Hepatocyte (in vitro differentiated cells): ENCODE measurements around the gene GNL1. TPM values are rescaled to one million over a fixed set of nuclear protein-coding genes. Genes with fewer than 3 reads are reported as not detected.
"Not testable (repeated sequence)": the region's sequence is repeated elsewhere in the genome, so short reads cannot be mapped to it uniquely, and the experiment has no call there.

ENCODE experiments used
- DNase-seq: peaks from one replicate; pipeline ENCODE4 v3.0.0-alpha.2; 2016; ENCODE audit warnings: low spot score
- H2AFZ ChIP-seq: fragments of 200-600 bp; sonication (generic); 2 replicates; pipeline ENCODE4 v1.6.0; 2016; ENCODE audit warnings: antibody characterized with exemption, mild to moderate bottlenecking
- H3K27ac ChIP-seq: fragments of 200-600 bp; sonication (generic); 2 replicates; pipeline ENCODE4 v1.5.1; 2016; ENCODE audit warnings: mild to moderate bottlenecking
- H3K27me3 ChIP-seq: fragments of 200-600 bp; sonication (generic); 2 replicates; pipeline ENCODE4 v1.6.1; 2016
- H3K36me3 ChIP-seq: fragments of 200-600 bp; sonication (generic); replicated peaks from 2 replicates; pipeline ENCODE4 v1.5.1; 2016; ENCODE audit warnings: low read depth; ENCODE audit not compliant: insufficient read depth
- H3K4me1 ChIP-seq: fragments of 200-600 bp; sonication (generic); 2 replicates; pipeline ENCODE4 v1.5.1; 2016; ENCODE audit warnings: mild to moderate bottlenecking, moderate library complexity; ENCODE audit not compliant: insufficient read depth
- H3K4me2 ChIP-seq: fragments of 200-600 bp; sonication (generic); 2 replicates; pipeline ENCODE4 v1.6.0; 2016
- H3K4me3 ChIP-seq: fragments of 200-600 bp; sonication (generic); 2 replicates; pipeline ENCODE4 v1.5.1; 2016; ENCODE audit warnings: mild to moderate bottlenecking
- H3K79me2 ChIP-seq: fragments of 200-600 bp; sonication (generic); 2 replicates; pipeline ENCODE4 v1.6.0; 2017; ENCODE audit warnings: mild to moderate bottlenecking
- H3K9me2 ChIP-seq: fragments of 200-600 bp; sonication (generic); replicated peaks from 2 replicates; pipeline ENCODE4 v1.6.0; 2017; ENCODE audit warnings: mild to moderate bottlenecking; ENCODE audit not compliant: insufficient read depth
- H3K9me3 ChIP-seq: fragments of 200-600 bp; sonication (generic); 2 replicates; pipeline ENCODE4 v1.5.1; 2016; ENCODE audit warnings: low read depth, mild to moderate bottlenecking
- H4K20me1 ChIP-seq: fragments of 200-600 bp; sonication (generic); 2 replicates; pipeline ENCODE4 v1.6.0; 2016; ENCODE audit warnings: mild to moderate bottlenecking; ENCODE audit not compliant: insufficient read depth, poor library complexity, severe bottlenecking
- EZH2 ChIP-seq: fragments of 200-600 bp; sonication (generic); IDR thresholded peaks from 2 replicates; pipeline ENCODE4 v1.6.1; 2016; ENCODE audit warnings: antibody characterized with exemption, mild to moderate bottlenecking, borderline replicate concordance
- EZH2phosphoT487 ChIP-seq: fragments of 200-600 bp; sonication (generic); IDR thresholded peaks from one replicate; pipeline ENCODE4 v1.6.1; 2018; ENCODE audit warnings: antibody characterized with exemption, mild to moderate bottlenecking, low read depth, moderate library complexity; ENCODE audit not compliant: unreplicated experiment, severe bottlenecking
- WGBS: methylation state at CpG from one replicate; pipeline ENCODE4 v1.1.6; 2016; ENCODE audit warnings: low lambda C conversion rate; ENCODE audit errors: missing lambda C conversion rate; 5-methylcytosine and 5-hydroxymethylcytosine counted together
- polyA plus RNA-seq: library from polyadenylated mRNA; unstranded; fragments of >200 nt; fragmentation: Nextera tagmentation; extraction: Ambion mirVana; gene quantifications from 2 replicates; pipeline ENCODE4 v1.2.1, GENCODE V29; 2016
- total RNA-seq: library from RNA; depleted of rRNA; stranded (reverse); fragments of >200 nt; gene quantifications from 2 replicates; pipeline ENCODE4 v1.2.3, GENCODE V29; 2014
- TF ChIP-seq, protein P1 (sequence below): fragments of 200-600 bp; sonication (generic); IDR thresholded peaks from 2 replicates; pipeline ENCODE4 v1.5.1; 2016; ENCODE audit warnings: antibody characterized with exemption, mild to moderate bottlenecking; ENCODE audit not compliant: poor library complexity

The GNL1 gene
- total and polyA plus RNA-seq, 2 experiments from 2014 or later = 29.5 to 81.1 TPM

DNA sequence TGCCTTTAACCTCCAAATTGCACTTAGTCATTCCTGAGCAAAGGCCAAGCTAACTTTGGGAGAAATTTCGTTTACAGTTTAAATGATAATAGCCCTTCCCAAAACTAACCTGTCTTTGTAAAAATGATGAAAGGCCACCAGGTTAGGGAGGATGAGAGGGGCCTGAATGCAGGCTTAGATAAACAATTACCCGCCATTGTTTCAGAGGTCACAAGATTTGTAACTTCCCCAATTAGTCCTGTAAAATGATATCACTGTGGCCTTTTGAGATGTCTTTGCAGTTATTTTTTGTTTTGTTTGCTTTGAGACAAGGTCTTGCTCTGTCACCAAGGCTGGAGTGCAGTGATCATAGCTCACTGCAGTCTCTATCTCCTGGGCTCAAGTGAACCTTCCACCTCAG lies 26.3 kb downstream of the GNL1 start:
- Histone ChIP-seq H2AFZ (no peak overlapping the region), H3K4me3 (no peak overlapping the region), H3K27me3 (no peaks in the 10 kb centered on the region), H4K20me1 (no peaks in the 10 kb centered on the region), H3K27ac (no peak overlapping the region), H3K36me3 (no peaks in the 10 kb centered on the region), H3K9me2 (no peaks in the 10 kb centered on the region), H3K4me2 (no peak overlapping the region), H3K4me1 (no peaks in the 10 kb centered on the region), H3K79me2 (no peaks in the 10 kb centered on the region), H3K9me3 (no peaks in the 10 kb centered on the region)
- no peak for DNase-seq
- WGBS = 47% methylated on average over 2 of the region's 2 CpGs
- TF ChIP-seq EZH2phosphoT487 (no peak), EZH2 (no peak)
- TF ChIP-seq, protein P1, sequence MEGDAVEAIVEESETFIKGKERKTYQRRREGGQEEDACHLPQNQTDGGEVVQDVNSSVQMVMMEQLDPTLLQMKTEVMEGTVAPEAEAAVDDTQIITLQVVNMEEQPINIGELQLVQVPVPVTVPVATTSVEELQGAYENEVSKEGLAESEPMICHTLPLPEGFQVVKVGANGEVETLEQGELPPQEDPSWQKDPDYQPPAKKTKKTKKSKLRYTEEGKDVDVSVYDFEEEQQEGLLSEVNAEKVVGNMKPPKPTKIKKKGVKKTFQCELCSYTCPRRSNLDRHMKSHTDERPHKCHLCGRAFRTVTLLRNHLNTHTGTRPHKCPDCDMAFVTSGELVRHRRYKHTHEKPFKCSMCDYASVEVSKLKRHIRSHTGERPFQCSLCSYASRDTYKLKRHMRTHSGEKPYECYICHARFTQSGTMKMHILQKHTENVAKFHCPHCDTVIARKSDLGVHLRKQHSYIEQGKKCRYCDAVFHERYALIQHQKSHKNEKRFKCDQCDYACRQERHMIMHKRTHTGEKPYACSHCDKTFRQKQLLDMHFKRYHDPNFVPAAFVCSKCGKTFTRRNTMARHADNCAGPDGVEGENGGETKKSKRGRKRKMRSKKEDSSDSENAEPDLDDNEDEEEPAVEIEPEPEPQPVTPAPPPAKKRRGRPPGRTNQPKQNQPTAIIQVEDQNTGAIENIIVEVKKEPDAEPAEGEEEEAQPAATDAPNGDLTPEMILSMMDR = no peak

DNA sequence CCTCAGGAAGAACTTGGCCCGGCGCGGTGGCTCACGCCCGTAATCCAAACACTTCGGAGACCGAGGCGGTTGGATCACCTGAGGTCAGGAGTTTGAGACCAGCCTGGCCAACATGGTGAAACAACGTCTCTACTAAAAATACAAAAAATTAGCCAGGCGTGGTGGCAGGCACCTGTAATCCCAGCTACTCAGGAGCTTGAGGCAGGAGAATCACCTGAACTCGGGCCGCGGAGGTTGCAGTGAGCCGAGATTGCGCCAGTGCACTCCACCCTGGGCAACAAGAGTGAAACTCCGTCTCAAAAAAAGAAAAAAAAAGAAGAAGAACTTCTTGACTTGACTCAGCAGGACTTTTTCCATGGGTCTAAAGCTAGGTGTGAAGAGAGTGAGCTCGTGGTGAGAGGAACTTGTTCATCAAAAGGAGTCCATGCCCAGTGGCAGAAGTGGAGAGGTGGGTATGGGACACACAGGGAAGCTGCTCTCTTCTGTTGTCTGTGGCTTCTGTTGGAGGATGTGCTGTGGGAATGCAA lies 26.9 kb downstream of the GNL1 start:
- 90% methylated on average over 17 of the region's 17 CpGs for WGBS
- not testable (repeated sequence) for H3K4me1 ChIP-seq, H3K9me2 ChIP-seq, H3K79me2 ChIP-seq, H3K36me3 ChIP-seq, H3K27ac ChIP-seq, DNase-seq, H3K4me2 ChIP-seq, H4K20me1 ChIP-seq, H3K9me3 ChIP-seq, H3K4me3 ChIP-seq, H3K27me3 ChIP-seq, H2AFZ ChIP-seq

DNA sequence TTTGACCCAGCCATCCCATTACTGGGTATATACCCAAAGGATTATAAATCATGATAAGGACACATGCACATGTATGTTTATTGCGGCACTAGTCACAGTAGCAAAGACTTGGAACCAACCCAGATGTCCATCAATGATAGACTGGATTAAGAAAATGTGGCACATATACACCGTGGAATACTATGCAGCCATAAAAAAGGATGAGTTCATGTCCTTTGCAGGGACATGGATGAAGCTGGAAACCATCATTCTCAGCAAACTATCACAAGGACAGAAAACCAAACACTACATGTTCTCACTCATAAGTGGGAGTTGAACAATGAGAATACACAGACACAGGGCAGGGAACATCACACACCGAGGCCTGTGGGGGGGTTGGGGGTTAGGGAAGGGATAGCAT lies 29.8 kb downstream of the GNL1 start:
- DNase-seq, H3K27ac ChIP-seq, H2AFZ ChIP-seq, H3K27me3 ChIP-seq, H3K9me2 ChIP-seq, H3K36me3 ChIP-seq, H3K4me3 ChIP-seq, H3K4me2 ChIP-seq, H4K20me1 ChIP-seq, H3K4me1 ChIP-seq, H3K79me2 ChIP-seq, H3K9me3 ChIP-seq: not testable (repeated sequence)
- 88% methylated on average over 3 of the region's 3 CpGs for WGBS

DNA sequence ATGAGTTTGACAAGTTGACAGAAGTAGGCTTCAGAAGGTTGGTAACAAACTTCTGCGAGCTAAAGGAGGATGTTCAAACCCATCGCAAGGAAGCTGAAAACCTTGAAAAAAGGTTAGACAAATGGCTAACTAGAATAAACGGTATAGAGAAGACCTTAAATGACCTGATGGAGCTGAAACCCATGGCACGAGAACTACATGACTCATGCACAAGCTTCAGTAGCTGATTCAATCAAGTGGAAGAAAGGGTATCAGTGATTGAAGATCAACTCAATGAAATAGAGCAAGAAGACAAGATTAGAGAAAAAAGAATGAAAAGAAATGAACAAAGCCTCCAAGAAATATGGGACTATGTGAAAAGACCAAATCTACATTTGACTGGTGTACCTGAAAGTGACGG lies 34.3 kb downstream of the GNL1 start:
- H3K27me3 ChIP-seq, H3K9me2 ChIP-seq, DNase-seq, H3K4me2 ChIP-seq, H2AFZ ChIP-seq, H3K4me1 ChIP-seq, H3K36me3 ChIP-seq, H3K79me2 ChIP-seq, H3K9me3 ChIP-seq, H4K20me1 ChIP-seq, H3K4me3 ChIP-seq: not testable (repeated sequence)
- H3K27ac ChIP-seq = peak overlapping the region; percentile 84
- WGBS = 87% methylated on average over 5 of the region's 5 CpGs

DNA sequence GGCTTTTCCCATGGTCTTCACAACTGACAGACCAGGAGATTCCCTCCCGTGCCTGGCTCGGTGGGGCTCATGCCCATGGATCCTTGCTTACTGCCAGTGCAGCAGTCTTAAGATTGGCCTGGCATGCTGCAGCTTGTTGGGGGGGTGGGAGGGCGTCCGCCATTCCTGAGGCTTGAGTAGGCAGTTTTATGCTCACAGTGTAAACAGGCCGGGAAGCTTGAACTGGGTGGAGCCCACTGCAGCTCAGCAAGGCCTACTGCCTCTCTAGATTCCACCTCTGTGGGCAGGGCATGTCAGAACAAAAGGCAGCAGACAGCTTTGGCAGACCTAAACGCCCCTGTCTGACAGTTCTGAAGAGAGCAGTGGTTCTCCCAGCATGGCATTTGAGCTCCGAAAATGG lies 35.2 kb downstream of the GNL1 start:
- H3K4me3 ChIP-seq, H3K79me2 ChIP-seq, H3K36me3 ChIP-seq, H3K27me3 ChIP-seq, H3K9me2 ChIP-seq, H3K4me1 ChIP-seq, H2AFZ ChIP-seq, H4K20me1 ChIP-seq, H3K4me2 ChIP-seq, H3K9me3 ChIP-seq: not testable (repeated sequence)
- WGBS = 82% methylated on average over 5 of the region's 7 CpGs
- DNase-seq = peak; percentile 50
- H3K27ac ChIP-seq = peak overlapping the region; percentile 84
